Dedifferentiated amniotic fluid mesenchymal stem cell (primary cell): ENCODE data around the gene FBXO34.

Experiments
- DNase-seq: peaks from one replicate; pipeline ENCODE4 v3.0.0-alpha.2; 2016; ENCODE audit errors: extremely low spot score

The FBXO34 gene, protein sequence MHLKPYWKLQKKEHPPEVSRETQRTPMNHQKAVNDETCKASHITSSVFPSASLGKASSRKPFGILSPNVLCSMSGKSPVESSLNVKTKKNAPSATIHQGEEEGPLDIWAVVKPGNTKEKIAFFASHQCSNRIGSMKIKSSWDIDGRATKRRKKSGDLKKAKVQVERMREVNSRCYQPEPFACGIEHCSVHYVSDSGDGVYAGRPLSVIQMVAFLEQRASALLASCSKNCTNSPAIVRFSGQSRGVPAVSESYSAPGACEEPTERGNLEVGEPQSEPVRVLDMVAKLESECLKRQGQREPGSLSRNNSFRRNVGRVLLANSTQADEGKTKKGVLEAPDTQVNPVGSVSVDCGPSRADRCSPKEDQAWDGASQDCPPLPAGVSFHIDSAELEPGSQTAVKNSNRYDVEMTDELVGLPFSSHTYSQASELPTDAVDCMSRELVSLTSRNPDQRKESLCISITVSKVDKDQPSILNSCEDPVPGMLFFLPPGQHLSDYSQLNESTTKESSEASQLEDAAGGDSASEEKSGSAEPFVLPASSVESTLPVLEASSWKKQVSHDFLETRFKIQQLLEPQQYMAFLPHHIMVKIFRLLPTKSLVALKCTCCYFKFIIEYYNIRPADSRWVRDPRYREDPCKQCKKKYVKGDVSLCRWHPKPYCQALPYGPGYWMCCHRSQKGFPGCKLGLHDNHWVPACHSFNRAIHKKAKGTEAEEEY

DNA sequence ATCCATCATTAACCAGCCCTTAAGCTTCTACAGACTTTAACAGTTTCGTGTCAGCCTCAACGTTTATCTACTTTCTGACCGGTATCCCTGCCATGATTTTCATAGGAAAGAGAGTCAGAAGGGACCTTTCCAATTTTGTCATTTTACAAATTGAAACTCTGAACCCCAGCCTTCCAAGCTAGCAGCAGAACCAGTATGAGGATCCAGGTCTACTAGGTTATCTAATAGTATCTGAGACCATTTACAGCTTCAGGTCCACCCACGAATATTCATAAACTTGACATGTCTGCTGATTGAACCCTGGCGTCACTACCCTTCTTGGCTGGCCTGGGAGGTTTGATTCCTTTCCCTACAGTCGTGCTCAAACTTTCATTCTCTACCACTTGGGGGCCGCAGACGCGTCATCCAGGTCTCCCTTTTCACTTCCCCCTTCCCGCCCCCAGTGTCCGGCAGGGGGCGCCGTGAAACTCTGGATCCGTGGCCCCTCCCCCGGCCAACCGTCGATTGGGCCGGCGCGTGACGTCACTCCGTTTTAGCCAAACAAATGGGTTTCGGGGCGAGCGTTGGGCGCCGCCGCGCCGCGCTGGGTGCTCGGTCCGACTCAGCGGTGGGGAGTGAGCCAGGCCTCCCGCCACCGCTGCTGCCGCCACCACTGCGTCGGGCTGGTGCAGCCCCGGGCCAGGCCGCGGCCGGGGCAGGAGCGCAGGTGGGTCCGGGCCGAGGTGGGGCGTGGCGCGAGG, at the start of gene FBXO34:
TSS of gene FBXO34 (plus strand) at position 590 of the 740 bp plus-strand sequence. CDS start 78,970 bp downstream, outside the sequence.
- peak; percentile 97 for DNase-seq

DNA sequence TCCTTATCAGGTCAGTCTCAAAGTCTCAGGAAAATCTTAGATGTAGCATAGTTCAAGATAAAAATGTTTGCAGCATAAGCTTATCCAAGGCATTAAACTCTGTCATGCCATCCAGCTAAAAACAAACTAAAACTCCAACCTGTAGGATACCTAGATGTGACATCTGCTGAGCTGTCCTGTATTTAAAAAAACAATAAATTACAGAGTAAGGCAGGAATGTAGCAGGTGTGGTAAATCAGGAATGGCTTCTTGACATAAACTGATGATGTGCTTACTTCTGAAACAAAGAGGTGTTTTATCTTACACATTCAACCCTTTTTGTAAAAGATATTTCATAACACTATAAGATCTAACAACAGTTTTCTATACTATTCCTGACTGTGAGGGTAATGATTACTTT, 49.3 kb upstream of the FBXO34 start:
- DNase-seq, result no peak

DNA sequence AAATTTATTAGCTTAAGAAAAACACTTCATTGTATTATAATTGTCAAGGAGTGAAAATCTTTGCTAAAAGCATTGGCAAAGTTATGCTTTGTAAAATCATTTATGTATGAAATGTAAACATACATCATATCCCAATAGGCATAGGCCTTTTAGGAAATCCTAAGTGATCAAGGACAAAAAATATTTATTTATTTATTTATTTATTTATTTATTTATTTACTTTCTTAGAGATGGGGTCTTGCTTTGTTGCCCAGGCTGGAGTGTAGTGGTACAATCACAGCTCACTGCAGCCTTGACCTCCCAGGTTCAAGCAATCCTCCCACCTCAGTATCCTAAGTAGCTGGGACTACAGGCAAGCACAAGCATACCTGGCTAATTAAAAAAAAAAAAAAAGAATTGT, 47.9 kb upstream of the FBXO34 start:
- DNase-seq, result no peak

DNA sequence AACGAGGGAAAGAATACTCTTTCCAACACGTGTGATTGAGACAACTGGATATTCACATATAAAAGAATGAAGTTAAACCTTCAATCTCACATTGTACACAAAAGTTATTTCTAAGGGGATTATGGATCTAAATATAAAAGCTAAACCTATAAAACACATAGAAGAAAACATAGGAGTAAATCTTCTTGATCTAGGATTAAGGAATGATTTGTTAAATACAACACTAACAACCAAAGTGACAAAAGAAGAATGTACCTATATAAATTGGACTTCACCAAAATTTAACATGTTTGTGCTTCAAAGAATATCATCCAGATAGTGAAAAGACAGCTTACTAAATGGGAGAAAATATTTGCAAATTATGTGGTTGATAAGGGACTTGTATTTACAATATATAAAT, 43.0 kb upstream of the FBXO34 start:
- no peak for DNase-seq

DNA sequence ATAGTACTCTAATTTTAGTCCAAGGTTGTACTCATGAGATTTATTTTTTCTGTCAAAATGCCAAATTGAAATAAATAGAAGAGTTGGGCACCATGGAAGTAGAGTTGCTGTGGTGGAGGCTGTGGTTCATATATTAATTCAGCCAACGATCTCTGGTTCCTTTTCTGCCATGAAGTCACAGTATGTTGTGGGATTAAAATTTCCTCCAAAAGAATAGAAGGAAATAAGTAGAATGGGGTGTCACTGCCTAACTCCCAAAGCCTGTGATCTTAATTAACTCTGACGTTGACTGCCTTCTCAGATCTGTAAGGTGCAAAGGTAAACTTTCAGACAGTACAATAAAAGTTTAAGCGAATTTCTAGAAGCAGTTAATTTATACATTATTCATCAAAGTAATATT, 37.6 kb upstream of the FBXO34 start:
- DNase-seq, result no peak

DNA sequence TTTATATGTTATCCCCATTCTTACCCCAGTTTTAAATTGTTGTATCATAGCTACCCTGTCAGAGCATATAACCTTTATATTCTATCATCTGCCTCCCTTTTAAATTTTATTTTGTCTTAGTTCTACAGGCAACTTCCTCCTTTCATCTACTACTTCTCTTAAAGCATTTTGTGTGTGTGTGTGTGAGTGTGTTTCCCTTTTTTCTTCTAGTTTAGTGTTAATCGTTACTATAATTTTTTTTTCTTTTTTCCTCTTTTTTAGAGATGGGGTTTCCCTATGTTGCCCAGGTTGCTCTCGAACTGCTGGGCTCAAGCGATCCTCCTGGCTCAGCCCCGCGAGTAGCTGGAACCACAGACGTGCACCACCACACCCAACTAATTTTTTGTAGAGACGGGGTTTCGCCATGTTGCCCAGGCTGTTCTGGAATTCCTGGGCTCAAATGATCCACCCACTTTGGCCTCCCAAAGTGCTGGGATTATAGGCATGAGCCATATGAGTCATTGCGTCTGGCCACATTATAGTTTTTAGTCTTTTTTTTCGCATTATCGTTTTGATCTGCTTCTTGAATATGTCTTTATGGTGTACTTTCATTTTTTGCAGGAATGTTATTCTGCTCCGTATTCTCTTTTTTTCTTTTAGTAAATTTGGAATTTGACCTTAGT, 33.1 kb upstream of the FBXO34 start:
- DNase-seq, result no peak

DNA sequence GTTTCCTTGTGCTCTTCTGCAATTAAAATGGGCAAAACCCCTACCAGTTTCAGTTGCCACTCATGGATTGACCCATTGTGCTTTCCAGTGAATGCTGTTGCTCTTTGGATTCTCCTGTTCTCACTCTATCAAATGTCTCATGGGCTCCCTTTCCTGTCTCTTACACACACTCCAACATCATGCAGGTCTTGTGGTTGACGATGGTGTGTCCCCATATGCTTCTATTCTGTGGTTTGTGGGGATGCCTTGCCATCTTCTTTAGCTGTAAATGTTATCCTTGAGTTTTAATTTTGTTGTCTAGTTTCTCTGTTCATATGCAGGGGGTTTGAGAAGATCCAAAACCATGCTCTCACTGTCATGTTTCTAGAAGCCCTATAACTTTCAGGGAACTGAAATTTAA, 31.9 kb upstream of the FBXO34 start:
- DNase-seq, result no peak

DNA sequence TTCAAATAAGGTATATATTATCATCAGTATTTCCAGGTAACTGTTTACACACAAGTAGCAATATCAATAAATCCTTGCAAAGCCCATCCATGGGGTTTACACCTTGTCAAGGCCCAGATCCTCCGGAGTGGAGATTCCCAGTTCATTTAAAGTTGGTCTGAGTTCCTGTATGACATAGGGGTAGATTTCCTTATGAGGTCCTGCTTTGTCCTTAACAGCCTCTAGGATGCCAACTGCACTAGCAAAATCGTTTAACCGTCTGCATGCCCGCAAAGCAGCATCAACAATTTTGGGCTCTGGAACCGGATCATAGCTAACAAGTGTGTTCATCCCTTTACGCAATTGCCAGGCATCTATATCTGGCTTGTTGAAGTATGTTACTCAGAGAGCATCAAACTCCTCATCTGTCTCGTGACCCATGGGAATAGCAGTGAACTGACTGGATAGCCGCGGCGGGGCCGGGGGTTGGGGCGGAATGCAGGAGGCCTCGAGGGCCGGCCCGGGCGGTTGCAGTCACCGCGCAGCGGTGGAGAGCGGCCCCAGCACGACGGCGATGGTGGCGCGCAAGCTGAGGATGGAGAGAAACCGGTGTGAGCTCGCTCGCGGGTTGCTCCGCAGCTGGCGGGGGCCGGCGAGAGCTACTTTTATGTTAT, 30.6 kb upstream of the FBXO34 start:
- DNase-seq, result no peak

DNA sequence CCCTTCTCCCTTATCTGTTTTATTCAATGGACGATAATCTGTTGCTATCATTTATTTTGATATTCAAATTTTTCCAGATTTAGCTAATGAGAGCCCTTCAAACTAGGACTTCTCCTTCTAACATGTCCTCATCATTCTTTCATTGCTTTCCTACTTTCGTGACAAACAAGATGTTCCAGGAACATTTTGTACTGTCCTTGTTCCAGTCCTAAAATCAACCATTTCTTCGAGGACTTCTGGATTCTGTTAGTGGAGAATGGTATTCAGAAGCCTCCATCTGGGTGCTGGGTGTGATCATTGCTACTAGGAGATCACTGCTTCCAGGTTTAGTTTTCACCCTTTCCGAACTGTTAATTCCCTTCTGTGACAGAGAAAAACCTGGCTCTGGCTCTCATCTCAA, 29.5 kb upstream of the FBXO34 start:
- no peak for DNase-seq

DNA sequence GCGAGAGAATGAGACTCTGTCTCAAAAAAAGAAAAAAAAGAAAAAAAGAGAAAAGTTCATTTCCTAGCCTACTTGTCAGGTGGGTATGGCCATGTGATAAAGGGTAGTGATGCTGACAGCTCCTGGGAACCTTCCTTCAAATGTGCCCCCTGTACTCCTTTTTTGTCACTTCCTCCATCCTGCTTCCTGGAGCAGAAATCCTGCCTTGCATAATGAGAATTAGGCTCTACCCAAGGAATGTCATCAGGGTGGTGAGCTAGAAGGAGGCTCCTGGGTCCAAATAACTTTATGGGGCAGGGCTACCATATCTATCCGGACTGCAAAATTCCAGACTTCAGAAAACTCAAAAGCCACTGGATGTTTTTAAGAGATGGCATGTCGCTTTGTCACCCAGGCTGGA, 27.8 kb upstream of the FBXO34 start:
- no peak for DNase-seq

DNA sequence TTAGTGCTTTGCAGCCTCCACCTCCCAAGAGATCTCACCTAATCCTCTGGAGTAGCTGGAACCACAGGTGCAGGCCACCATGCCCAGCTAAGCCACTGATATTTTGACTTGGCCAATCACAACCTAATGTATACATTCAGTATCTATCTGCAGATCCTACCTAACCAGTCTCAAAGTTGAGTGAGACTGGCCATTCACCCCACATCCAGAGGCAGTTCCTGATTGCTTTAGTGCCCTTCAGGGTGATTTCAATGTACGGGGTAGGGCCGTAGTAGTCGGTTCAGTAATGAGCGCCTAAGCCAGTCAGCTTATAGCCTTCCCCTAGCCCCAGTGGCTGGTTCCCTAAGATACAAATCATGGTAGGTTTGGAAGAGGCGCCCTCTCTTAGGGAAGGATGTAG, 27.4 kb upstream of the FBXO34 start:
- no peak for DNase-seq

DNA sequence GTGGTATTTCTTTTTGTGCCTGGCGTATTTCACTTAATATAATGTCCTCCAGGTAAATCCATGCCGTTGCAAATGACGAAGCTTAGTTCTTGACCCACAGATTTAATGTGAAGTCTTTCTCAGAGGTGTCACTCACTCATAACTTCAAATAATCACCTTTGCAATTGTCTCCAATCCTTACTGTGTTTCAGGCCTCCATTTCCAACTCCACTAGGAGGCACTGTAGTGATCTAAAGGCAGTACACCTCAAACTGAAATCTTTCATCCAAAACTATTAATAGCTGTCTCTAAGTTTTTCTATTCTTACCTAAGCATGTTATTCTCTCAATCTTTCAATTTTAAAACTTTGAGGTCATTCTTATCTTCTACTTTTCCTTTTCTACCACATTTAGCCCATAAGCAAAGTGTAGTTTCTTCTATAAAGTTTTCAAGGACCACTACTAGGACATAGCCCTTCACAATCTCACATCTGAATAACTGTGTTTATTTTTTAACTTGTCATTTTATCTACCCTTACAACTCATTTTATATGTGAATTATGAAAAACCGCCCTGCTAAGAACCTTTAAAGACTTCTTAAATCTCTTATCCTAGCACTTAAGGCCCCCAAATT, 25.5 kb upstream of the FBXO34 start:
- no peak for DNase-seq

DNA sequence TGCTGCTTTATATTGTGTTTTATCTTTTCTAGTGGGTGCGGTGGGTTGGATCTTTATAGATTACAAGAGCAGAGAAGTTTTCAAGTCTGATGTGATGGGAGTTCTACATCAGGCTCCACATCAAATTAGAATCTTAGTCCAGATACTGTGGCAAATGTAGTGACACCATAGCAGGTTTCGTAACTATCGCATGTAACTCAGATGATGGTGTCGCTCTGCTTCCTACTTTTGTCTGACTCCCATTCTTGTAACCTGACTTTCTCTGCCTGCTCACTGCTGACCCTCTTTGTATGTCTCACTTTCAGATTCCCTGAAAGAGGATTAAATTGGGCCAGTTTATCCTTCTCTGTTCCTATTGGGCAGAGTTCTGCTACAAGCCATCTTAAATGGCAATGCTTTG, 22.8 kb upstream of the FBXO34 start:
- DNase-seq, result no peak

DNA sequence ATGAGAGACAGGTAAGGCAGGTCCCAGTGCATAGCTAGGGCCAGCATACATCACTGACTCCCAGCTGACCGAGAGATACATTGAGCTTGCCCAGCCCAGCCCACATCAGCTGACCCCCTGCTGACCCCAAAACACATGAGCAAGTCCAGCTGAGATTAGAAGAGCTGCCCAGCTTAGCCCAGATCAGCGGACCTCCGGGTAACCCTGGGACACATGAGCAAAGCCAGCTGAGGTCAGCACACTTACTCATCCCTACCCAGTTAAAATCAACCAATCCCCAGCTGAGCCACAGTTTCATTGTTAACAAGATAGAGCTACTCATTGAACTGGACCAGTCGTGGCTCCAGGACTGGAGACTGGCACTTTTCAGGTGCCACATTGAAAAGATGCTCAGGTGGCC, 21.8 kb upstream of the FBXO34 start:
- no peak for DNase-seq

DNA sequence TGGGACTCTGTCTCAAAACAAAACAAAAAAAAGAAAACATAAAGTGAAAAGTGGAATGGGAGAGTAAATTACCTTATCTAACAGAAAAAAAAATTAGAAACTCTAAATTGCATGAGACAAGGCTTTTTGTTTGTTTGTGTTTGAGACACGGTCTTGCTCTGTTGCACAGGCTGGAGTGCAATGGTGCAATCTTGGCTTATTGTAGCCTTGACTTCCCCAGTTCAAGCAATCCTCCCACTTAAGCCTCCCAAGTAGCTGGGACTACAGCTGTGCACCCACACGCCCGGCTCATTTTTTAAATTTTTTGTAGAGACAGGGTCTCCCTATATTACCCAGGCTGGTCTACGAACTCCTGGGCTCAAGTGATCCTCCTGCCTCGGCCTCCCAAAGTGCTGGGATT, 17.9 kb upstream of the FBXO34 start:
- no peak for DNase-seq

DNA sequence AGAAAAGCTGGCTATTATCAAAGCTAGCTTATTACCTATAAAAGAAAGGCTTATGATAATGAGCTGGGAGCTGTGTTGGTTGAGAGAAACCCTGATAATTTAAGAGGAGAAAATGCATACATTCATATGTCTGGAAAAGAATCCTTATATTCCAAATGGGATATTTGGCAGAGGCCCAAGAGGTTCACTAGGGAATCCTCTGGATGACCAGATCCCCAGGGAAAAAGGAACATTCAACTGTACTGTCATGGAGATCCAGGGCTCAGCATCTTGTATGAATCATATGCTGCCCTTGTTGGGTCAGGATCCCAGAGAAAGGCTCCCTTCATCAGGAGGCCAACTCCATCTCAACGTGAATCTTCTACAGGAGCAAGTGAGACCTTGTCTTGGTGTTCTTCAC, 16.6 kb upstream of the FBXO34 start:
- no peak for DNase-seq

DNA sequence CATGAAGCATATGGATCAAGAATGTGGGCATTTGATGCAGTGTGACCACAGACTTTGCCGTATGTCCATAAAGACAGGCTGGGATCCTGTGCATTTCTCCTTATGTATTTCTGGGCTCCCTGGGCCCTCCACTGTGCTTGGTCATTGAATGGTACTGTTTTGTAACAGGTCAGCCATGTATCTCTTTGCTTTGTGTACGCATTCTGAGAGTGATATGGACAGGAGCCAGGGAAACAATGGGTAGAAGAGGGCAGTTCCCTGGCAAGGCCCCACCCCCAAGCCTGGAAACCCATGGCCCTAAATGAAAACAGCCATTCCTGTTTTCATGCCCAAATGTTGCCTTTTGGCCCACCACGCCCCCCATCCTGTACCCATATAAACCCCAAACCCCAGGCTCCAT, 15.2 kb upstream of the FBXO34 start:
- DNase-seq, result no peak

DNA sequence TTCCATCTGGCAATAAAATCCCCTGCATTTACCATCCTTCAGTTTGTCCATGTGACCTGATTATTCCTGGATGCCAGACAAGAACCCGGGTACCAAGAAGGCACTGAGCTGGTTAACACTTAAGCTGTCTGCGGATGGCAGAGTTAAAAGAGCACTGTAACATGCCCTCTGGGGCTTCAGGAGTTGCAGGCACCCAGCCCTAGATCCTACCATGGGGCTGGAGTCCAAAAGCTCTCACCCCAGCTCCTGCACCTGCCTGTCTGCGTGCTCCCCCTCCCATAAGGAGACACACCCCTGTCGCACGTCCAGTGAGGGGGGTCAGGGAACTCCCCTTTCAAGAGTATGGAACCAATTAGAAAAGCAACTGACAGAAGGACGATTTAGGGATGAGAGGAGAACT, 14.6 kb upstream of the FBXO34 start:
- no peak for DNase-seq

DNA sequence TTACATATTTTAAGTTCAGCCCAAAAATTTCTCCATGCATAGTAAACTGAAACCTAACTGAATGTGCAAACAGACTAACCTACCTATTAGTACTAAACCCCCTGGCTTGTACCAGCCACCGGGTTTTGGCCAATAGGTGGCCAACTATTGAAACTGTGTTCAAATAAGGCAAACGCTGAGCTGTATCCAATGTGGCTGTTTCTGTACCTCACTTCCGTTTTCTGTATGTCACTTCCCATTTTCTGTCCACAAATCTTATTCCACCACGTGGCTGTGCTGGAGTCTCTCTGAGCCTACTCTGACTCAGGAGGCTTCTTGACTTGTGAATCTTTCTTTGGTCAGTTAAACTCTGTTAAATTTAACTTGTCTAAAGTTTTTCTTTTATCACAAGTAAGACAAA, 6.0 kb upstream of the FBXO34 start:
- DNase-seq, result no peak

DNA sequence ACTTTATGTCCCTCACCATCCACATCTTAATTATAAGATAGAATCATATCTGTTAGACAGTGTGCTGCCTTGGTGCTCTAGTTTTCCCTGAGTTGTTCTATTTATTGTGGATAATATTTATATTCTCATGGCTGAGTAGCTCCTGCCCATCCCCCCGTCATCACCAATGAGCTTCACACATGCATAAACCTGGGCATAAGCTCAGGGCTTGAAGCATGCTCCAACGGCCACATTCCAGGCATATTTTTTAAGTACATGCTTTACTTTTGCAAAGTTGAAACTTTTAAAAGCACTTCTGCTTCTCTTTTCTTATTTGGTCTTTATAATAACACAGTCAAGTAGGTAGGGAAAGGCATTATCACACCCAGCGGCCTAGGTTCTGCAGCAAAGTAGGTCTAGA, 3.4 kb upstream of the FBXO34 start:
- DNase-seq, result no peak

DNA sequence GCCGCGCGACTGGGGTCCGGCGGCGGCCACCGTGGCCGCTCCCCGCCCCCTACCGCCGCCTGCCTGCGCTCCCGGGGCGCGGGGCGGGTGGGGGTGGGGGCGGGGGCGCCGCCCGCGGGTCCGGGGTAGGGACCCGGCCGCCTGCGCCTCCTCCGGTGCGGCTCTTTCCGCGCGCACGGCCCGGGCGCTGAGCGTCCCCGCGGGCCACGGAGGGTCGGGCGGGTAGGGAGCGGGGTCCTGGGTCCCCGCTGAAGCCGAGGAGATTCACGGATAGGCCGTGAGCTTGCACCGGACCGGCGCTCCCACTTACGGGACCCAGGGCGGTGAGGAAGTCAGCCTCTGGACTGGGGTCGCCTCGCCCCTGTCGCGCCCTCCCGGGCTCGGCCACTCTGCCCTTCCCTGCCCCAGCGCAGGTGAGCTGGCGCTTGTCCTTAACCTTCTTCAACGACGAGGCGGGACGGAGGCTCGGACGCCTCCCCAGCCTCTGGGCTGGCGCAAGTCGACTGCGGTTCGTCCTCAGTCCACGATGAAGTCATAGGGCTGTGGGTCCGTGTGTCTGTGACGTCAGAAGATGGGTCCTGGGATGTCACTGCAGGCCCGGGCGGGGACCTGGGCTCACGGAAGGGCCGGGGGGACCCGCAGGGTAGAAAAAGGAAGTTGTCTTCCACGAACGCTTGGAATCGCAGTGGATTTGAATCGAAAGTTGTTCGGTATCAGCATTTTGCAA, 514 bp downstream of the FBXO34 start:
- peak; percentile 85 for DNase-seq
